ENCODE data around the gene LHPP.

Gene LHPP

DNA sequence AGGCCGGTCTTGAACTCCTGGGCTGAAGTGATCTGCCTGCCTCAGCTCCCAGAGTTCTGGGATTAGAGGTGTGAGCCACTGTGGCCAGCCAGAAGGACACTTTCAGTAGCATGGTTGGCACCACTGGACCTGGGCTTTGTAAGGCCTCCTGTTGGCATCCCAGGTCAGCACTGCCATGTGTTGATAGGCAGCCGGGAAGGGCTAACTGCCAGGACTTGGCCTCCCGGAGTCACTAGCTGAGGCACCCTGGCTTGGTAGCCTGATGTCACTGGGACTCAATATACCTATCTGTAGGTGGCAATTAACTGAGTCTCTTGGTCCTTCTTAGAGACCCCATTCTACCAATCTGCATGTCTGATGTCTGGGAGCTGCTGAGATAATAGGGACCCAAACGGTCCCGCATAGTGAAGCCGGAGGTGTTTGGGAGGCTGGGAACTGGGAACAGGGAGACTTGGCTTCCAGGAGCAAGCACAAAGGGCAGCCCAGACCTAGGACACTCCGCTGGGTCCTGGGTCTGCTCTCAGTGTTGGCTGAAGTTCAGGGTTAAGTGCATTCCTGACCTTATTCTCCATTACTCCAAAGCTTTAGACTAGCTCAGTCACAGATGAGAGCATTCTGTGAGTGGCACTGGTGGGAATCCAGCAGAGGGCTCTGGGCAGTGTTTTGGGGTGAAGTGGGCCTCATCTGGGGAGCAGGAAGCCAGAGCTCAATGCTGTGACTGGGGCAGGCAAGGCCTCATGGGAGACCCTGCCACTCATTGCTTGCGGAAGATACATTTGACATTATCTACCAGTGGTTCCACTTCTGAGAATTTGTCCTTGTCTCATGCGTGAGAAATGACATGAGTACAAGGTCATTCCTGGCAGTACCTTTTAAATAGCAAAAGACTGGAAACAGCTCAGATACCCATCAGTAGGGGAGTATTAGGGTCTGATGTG lies 2.7 kb downstream of the LHPP start:
- Mint-ChIP-seq H3K27me3 (ENCODE audit: low read depth) (peaks cover 11% of the 10 kb centered on the region), H3K4me1 (no peaks in the 10 kb centered on the region), H3K27ac (peak overlapping the region in 1 of 3 experiments; percentile 39), H3K4me3 (peak overlapping the region; percentile 37 to 51 (median 45)), H3K9me3 (no peaks in the 10 kb centered on the region), H3K36me3 (ENCODE audit: low read depth) (no peaks in the 10 kb centered on the region)
- TF ChIP-seq, protein P1, sequence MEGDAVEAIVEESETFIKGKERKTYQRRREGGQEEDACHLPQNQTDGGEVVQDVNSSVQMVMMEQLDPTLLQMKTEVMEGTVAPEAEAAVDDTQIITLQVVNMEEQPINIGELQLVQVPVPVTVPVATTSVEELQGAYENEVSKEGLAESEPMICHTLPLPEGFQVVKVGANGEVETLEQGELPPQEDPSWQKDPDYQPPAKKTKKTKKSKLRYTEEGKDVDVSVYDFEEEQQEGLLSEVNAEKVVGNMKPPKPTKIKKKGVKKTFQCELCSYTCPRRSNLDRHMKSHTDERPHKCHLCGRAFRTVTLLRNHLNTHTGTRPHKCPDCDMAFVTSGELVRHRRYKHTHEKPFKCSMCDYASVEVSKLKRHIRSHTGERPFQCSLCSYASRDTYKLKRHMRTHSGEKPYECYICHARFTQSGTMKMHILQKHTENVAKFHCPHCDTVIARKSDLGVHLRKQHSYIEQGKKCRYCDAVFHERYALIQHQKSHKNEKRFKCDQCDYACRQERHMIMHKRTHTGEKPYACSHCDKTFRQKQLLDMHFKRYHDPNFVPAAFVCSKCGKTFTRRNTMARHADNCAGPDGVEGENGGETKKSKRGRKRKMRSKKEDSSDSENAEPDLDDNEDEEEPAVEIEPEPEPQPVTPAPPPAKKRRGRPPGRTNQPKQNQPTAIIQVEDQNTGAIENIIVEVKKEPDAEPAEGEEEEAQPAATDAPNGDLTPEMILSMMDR (IDR thresholded peaks at IDR 0.05; ENCODE audit: unreplicated experiment in 3 of 3): no peak

DNA sequence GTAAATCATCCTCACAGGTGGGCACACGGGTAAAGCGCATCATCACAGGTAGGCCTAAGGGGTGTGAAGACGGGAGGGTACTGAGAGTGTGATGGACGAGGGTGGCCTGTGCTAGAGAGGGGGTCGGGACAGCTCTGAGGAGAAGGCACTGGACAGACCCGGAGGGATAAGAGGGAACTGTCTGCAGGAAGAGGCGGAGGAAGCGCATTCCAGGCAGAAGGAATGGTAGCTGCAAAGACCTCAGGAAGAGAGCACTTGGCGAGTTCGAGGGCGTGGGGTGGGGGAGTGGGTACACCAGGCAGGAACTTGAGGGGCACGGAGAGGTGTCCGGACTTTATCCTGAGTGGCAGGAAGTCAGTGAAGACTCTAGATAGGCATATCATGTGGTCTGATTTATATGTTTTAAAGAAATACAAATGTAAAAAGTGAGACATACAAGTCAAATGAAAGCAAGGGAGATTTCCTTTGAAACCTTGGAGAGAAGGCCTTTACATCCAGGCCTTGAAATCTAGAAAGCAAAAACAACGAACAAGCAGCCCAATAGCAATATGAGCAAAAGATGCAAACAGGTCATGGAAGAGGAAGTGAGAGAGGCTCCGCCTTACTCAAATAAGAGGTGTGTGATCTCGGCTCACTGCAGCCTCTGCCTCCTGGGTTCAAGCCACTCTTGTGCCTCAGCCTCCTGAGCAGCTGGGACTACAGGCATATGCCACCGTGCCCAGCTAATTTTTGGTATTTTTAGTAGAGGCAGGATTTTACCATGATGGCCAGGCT lies 3.6 kb downstream of the LHPP start:
- H3K27ac Mint-ChIP-seq: peak overlapping the region in 1 of 3 experiments; percentile 39
- H3K27me3 Mint-ChIP-seq (ENCODE audit: low read depth): peaks cover 3% of the 10 kb centered on the region
- no peaks in the 10 kb centered on the region for H3K9me3 Mint-ChIP-seq
- H3K36me3 Mint-ChIP-seq (ENCODE audit: low read depth): no peaks in the 10 kb centered on the region
- H3K4me1 Mint-ChIP-seq: no peaks in the 10 kb centered on the region
- TF ChIP-seq, protein P1 (IDR thresholded peaks at IDR 0.05; ENCODE audit: unreplicated experiment in 3 of 3): no peak
- no peak overlapping the region for H3K4me3 Mint-ChIP-seq

DNA sequence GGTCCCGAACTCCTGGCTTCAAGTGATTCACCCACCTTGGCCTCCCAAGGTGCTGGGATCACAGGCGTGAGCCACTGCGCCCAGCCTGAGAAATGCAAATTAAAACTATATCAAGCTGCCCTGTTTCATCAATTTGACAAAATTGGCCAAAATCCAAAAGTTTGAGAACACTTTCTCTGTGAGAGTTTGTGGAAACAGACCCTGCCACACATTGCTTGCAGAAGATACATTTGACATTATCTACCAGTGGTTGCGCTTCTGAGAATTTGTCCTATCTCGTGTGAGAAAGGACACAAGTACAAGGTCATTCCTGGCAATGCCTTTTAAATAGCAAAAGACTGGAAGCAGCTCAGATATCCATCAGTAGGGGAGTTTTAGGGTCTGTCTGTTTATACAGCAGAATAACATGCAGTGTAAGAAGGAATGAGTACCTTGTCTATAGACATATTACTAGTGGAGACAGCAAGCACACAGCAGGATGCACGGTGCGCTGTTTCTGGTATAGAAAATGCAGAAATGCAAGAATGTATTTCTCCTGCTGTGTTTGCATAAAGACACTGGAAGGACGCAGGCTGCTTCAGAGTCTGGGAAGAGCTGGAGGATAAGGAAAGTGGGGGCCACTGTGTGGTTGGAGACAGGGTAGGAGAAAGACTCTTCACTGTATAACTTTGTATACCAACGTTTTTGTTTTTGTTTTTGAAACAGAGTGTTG lies 4.3 kb downstream of the LHPP start:
- no peak overlapping the region for H3K4me3 Mint-ChIP-seq
- H3K27me3 Mint-ChIP-seq (ENCODE audit: low read depth): no peaks in the 10 kb centered on the region
- no peaks in the 10 kb centered on the region for H3K4me1 Mint-ChIP-seq
- no peaks in the 10 kb centered on the region for H3K9me3 Mint-ChIP-seq
- no peaks in the 10 kb centered on the region for H3K36me3 Mint-ChIP-seq (ENCODE audit: low read depth)
- TF ChIP-seq, protein P1 (IDR thresholded peaks at IDR 0.05; ENCODE audit: unreplicated experiment in 3 of 3): no peak
- no peak overlapping the region for H3K27ac Mint-ChIP-seq

DNA sequence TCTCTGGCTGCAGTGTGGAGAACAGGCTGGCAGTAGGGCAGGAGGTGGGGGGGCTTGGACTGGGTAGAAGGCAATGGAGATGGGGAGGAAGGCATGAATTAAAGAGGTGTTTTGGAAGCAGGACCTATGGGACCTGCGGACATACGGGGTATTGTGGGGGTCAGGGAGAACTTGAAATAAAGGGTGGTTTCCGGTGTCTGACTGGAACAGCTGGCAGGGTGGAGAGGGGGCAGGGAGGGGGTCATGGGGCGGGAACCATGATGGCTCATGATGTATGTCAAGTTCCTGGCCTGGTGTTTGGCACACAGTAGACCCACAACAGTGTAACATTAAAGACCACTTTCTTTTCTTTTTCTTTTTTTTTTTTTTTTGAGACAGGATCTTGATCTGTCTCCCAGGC lies 5.5 kb downstream of the LHPP start:
- no peak overlapping the region for H3K4me3 Mint-ChIP-seq
- no peaks in the 10 kb centered on the region for H3K9me3 Mint-ChIP-seq
- TF ChIP-seq, protein P1 (IDR thresholded peaks at IDR 0.05; ENCODE audit: unreplicated experiment in 3 of 3): no peak
- H3K4me1 Mint-ChIP-seq: no peaks in the 10 kb centered on the region
- H3K36me3 Mint-ChIP-seq (ENCODE audit: low read depth): no peaks in the 10 kb centered on the region
- no peak overlapping the region for H3K27ac Mint-ChIP-seq
- no peaks in the 10 kb centered on the region for H3K27me3 Mint-ChIP-seq (ENCODE audit: low read depth)

DNA sequence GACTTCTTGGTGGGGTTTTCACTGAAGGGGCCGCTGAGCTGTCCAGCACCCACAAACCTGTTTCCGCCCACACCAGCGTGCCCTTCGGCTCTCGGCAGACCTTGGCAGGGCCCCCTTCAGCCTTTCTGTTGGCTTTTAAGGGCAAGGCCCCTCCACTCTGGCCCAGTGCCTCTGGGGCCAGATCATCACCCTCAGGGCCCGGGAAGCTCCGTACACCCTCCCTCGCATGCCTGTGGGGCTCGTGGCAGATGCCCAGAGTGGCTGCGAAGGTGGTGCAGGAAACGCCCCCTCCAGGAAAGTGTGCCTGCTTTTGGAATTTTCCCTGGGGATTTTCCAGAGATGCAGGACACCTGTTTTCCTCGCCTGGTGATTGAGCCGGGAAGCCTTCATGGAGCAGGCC lies 7.0 kb downstream of the LHPP start:
- Mint-ChIP-seq H3K9me3 (no peaks in the 10 kb centered on the region), H3K36me3 (ENCODE audit: low read depth) (no peaks in the 10 kb centered on the region), H3K27me3 (ENCODE audit: low read depth) (no peaks in the 10 kb centered on the region), H3K27ac (no peak overlapping the region), H3K4me3 (no peak overlapping the region), H3K4me1 (no peaks in the 10 kb centered on the region)
- TF ChIP-seq, protein P1 (IDR thresholded peaks at IDR 0.05; ENCODE audit: unreplicated experiment in 3 of 3): no peak
